GM10248 (cell line): ENCODE data around the gene TGFB1.

Source experiments
- CTCF ChIA-PET: fragments of 300-600 bp; sonication (Branson Sonifier 250); formaldehyde crosslinking; extraction: SDS; loops from one replicate; lab custom pipeline; 2021; ENCODE audit warnings: antibody characterized with exemption; lab: Yijun Ruan, JAX
- POLR2A ChIA-PET: fragments of 350-650 bp; sonication (Branson Sonifier 250); formaldehyde crosslinking; extraction: SDS; loops from one replicate; lab custom pipeline; 2020; ENCODE audit warnings: antibody characterized with exemption; lab: Yijun Ruan, JAX
- DNase-seq: peaks from one replicate; pipeline ENCODE4 v3.0.0; 2012; ENCODE audit errors: extremely low spot score
- CTCF ChIP-seq: IDR thresholded peaks from 2 replicates; pipeline ENCODE4 v1.5.1; 2012; ENCODE audit warnings: mild to moderate bottlenecking, low read depth; ENCODE audit errors: extremely low read depth, missing control alignments, control extremely low read depth

TGFB1 gene

GRCh38 chr19:41339936-41340335, 13.8 kb downstream of the TGFB1 start:
- TF ChIP-seq CTCF = no peak
- CTCF ChIA-PET = interaction anchor here (5.1 kb wide), 1 partner anchor 12 kb away, joined by 27 read pairs; the partner anchor contains the start of gene TGFB1
- POLR2A ChIA-PET = no interaction called here
- DNase-seq = no peak

- ChIA-PET CTCF (interaction anchor here (1.0 to 4.6 kb wide), 5 partner anchors 8 to 27 kb away, joined by 4 to 18 read pairs (median 7); no protein-coding TSS in a partner anchor), POLR2A (interaction anchor here (1.2 to 1.5 kb wide), 2 partner anchors 8 to 33 kb away, joined by 3 to 6 read pairs; no protein-coding TSS in a partner anchor)
- no peak for TF ChIP-seq CTCF
- no peak for DNase-seq
Measured at GRCh38 chr19:41335467-41335866, 18.3 kb downstream of the TGFB1 start.

DNA sequence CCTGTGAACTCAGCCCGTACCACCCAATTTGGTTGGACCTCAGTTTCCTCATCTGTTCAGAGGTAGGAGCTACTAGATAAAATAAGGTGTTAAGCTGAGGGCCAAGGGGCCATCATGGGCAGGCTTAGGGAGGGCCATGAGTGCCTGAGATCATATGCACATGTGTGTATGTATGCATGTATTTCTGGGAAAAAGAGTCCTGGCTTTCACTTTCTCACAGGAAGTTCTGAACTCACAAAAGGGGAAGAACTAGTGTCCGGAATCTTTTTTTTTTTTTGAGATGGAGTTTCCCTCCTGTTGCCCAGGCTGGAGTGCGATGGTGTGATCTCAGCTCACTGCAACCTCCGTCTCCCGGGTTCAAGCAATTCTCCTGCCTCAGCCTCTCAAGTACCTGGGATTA, 18.9 kb downstream of the TGFB1 start:
- POLR2A ChIA-PET = interaction anchor here (1.2 kb wide), 1 partner anchor 32 kb away, joined by 3 read pairs; no protein-coding TSS in a partner anchor
- no peak for DNase-seq
- CTCF ChIA-PET = interaction anchor here (1.0 to 4.6 kb wide), 5 partner anchors 12 to 236 kb away, joined by 3 to 18 read pairs (median 4); no protein-coding TSS in a partner anchor

GRCh38 chr19:41332468-41332867, 21.3 kb downstream of the TGFB1 start:
- no peak for DNase-seq
- ChIA-PET CTCF (interaction anchor here (4.6 kb wide), 1 partner anchor 20 kb away, joined by 18 read pairs; no protein-coding TSS in a partner anchor), POLR2A (no interaction called here)
- TF ChIP-seq CTCF = no peak

More for the DNA sequence above, 18.9 kb downstream of the TGFB1 start:
- no peak for TF ChIP-seq CTCF

- CTCF ChIA-PET = interaction anchor here (4.6 kb wide), 1 partner anchor 20 kb away, joined by 18 read pairs; no protein-coding TSS in a partner anchor
- POLR2A ChIA-PET = no interaction called here
Measured at GRCh38 chr19:41332000-41332399, 21.7 kb downstream of the TGFB1 start.

More at GRCh38 chr19:41332000-41332399, 21.7 kb downstream of the TGFB1 start:
- no peak for DNase-seq
- no peak for TF ChIP-seq CTCF
